ENCODE measurements around the gene LILRB1. TPM values are rescaled to one million over a fixed set of nuclear protein-coding genes. Genes with fewer than 3 reads are reported as not detected.

LILRB1 gene
- polyA plus RNA-seq, 1 of the 3 experiments (the other 2 are of a cell fraction) = not detected

DNA sequence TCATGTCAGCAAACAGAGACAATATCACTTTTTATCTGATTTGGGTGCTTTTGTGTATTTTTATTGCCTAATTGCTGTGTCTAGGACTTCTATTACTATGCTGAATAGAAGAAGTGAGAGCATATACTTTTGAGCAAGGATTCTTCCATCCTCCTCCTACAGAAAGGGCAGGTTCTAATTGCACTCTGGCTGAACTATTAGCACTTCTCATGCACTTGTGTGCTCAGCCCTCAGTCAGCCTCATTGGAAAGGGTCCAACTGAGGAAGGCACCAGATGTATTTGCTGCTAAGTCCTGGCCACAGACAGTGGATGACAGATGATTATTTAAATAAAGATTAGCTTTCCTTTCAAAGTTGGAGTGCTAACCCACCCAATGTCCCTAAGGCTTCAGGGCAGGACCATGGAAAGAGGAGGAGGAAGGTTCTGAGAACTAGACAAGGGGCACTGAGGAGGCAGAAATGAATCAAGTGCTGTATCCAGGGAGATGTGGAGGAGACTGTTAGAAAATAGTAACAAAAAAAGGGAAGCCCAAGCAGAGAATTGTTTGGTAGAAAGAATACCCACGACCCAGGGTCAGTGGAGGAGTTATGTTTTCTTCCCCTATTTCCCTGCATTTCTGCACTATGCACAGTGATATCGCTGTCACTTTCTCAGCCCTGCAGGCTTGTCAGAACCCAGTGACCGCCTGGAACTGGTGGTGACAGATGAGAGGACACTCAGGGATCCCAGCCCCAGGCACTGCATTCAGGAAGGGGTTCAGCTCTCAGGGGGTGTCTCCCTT, 40.5 kb downstream of the LILRB1 start:
- TF ChIP-seq, protein P1, sequence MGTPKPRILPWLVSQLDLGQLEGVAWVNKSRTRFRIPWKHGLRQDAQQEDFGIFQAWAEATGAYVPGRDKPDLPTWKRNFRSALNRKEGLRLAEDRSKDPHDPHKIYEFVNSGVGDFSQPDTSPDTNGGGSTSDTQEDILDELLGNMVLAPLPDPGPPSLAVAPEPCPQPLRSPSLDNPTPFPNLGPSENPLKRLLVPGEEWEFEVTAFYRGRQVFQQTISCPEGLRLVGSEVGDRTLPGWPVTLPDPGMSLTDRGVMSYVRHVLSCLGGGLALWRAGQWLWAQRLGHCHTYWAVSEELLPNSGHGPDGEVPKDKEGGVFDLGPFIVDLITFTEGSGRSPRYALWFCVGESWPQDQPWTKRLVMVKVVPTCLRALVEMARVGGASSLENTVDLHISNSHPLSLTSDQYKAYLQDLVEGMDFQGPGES (IDR thresholded peaks at IDR 0.05; ENCODE audit: low read depth, low read length) = no peak
- TF ChIP-seq, protein P2, sequence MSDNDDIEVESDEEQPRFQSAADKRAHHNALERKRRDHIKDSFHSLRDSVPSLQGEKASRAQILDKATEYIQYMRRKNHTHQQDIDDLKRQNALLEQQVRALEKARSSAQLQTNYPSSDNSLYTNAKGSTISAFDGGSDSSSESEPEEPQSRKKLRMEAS (IDR thresholded peaks at IDR 0.05; ENCODE audit: low read depth) = no peak
- TF ChIP-seq CHD2 (IDR thresholded peaks at IDR 0.05; ENCODE audit: low read length, partially characterized antibody) = no peak
- H3K4me3 ChIP-seq (ENCODE audit: low read depth in 2 of 2, low read length in 1 of 2) = no peak overlapping the region
- POLR2A ChIA-PET = no interaction called here
- no peaks in the 10 kb centered on the region for H3K79me2 ChIP-seq (ENCODE audit: insufficient read depth)
- no peaks in the 10 kb centered on the region for H3K36me3 ChIP-seq (replicated peaks in 1 of 2; ENCODE audit: control insufficient read depth in 1 of 2, insufficient read depth in 2 of 2, low read length in 1 of 2)
- CTCF ChIA-PET = interaction anchor here (1.4 to 6.1 kb wide), 2 partner anchors 12 to 18 kb away, joined by 4 to 48 read pairs; no protein-coding TSS in a partner anchor
- no peak for DNase-seq
- no peaks in the 10 kb centered on the region for H4K20me1 ChIP-seq (ENCODE audit: insufficient read depth)
- H3K27ac ChIP-seq (ENCODE audit: low read depth in 2 of 2, low read length in 1 of 2) = no peak overlapping the region
- no peaks in the 10 kb centered on the region; the same call in 1 of the 2 replicates for H3K27me3 ChIP-seq (ENCODE audit: insufficient read depth)
- H2AFZ ChIP-seq (ENCODE audit: low read depth) = no peak overlapping the region
- H3K4me1 ChIP-seq (ENCODE audit: control insufficient read depth in 1 of 2, insufficient read depth in 2 of 2, low read depth in 1 of 2, low read length in 1 of 2) = no peaks in the 10 kb centered on the region
- H3K4me2 ChIP-seq = no peak overlapping the region
- H3K9ac ChIP-seq = no peak overlapping the region
- H3K9me2 ChIP-seq = no peaks in the 10 kb centered on the region
- 0% methylated on average over 3 of the region's 3 CpGs for WGBS (ENCODE audit: low lambda C conversion rate)
- H3K9me3 ChIP-seq = no peaks in the 10 kb centered on the region
- no peaks in the 10 kb centered on the region for H3F3A ChIP-seq (replicated peaks; ENCODE audit: insufficient read depth)

DNA sequence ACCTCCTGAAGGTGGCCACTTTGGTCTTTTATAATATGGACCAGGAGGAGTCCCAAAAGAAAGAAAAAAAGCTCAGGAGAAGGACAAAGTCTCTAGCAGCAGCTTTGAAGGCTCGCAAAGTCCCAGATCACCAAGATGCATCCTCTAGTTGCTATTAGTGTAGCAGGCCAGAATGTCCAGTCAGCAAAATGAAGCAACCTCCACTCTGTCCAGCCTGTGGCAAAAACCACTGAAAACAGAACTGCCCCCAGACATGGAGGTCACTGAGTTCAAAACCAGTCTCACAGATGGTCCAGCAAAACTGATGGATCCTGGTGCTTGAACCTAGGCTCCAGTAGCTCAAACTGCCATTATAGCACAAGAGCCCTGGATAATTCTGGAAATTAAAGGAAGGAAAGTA, 42.9 kb downstream of the LILRB1 start:
- Histone ChIP-seq H2AFZ (ENCODE audit: low read depth) (no peak overlapping the region), H3K27me3 (ENCODE audit: insufficient read depth) (peaks cover 3% of the 10 kb centered on the region; the same call in 1 of the 2 replicates), H3K27ac (ENCODE audit: low read depth in 2 of 2, low read length in 1 of 2) (no peak overlapping the region), H3K9ac (no peak overlapping the region), H3K4me2 (no peak overlapping the region), H3K4me1 (ENCODE audit: control insufficient read depth in 1 of 2, insufficient read depth in 2 of 2, low read depth in 1 of 2, low read length in 1 of 2) (no peaks in the 10 kb centered on the region), H3K79me2 (ENCODE audit: insufficient read depth) (no peaks in the 10 kb centered on the region), H3K9me3 (no peaks in the 10 kb centered on the region), H3K36me3 (replicated peaks in 1 of 2; ENCODE audit: control insufficient read depth in 1 of 2, insufficient read depth in 2 of 2, low read length in 1 of 2) (no peaks in the 10 kb centered on the region), H3F3A (replicated peaks; ENCODE audit: insufficient read depth) (no peaks in the 10 kb centered on the region), H3K4me3 (ENCODE audit: low read depth in 2 of 2, low read length in 1 of 2) (no peak overlapping the region), H4K20me1 (ENCODE audit: insufficient read depth) (no peaks in the 10 kb centered on the region), H3K9me2 (no peaks in the 10 kb centered on the region)
- POLR2A ChIA-PET = no interaction called here
- DNase-seq = no peak
- 10% methylated on average over 1 of the region's 1 CpG for WGBS (ENCODE audit: low lambda C conversion rate)
- CTCF ChIA-PET = interaction anchor here (1.2 to 6.1 kb wide), 6 partner anchors 10 to 183 kb away, joined by 3 to 48 read pairs (median 18); partner anchors contain the start of gene LILRB4
- TF ChIP-seq, protein P3, sequence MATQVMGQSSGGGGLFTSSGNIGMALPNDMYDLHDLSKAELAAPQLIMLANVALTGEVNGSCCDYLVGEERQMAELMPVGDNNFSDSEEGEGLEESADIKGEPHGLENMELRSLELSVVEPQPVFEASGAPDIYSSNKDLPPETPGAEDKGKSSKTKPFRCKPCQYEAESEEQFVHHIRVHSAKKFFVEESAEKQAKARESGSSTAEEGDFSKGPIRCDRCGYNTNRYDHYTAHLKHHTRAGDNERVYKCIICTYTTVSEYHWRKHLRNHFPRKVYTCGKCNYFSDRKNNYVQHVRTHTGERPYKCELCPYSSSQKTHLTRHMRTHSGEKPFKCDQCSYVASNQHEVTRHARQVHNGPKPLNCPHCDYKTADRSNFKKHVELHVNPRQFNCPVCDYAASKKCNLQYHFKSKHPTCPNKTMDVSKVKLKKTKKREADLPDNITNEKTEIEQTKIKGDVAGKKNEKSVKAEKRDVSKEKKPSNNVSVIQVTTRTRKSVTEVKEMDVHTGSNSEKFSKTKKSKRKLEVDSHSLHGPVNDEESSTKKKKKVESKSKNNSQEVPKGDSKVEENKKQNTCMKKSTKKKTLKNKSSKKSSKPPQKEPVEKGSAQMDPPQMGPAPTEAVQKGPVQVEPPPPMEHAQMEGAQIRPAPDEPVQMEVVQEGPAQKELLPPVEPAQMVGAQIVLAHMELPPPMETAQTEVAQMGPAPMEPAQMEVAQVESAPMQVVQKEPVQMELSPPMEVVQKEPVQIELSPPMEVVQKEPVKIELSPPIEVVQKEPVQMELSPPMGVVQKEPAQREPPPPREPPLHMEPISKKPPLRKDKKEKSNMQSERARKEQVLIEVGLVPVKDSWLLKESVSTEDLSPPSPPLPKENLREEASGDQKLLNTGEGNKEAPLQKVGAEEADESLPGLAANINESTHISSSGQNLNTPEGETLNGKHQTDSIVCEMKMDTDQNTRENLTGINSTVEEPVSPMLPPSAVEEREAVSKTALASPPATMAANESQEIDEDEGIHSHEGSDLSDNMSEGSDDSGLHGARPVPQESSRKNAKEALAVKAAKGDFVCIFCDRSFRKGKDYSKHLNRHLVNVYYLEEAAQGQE (IDR thresholded peaks at IDR 0.05; ENCODE audit: low read depth, low read length) = no peak
- TF ChIP-seq, protein P1 (IDR thresholded peaks at IDR 0.05; ENCODE audit: low read depth, low read length) = no peak
- TF ChIP-seq RCOR1 (IDR thresholded peaks at IDR 0.05; ENCODE audit: low read length) = no peak

Data from SK-N-SH (cell line).